HepG2 (cell line): ENCODE measurements around the gene CLDN20. TPM values are rescaled to one million over a fixed set of nuclear protein-coding genes. Genes with fewer than 3 reads are reported as not detected.

ENCODE experiments used
- DNMT3B ChIP-seq: conservative IDR thresholded peaks from 2 replicates; pipeline ENCODE4 v1.6.1; 2016; ENCODE audit warnings: missing biosample characterization, control low read depth
- DR1 ChIP-seq: sonication (generic); formaldehyde crosslinking; IDR thresholded peaks from 2 replicates; pipeline ENCODE4 v1.8.0; 2021; ENCODE audit warnings: mild to moderate bottlenecking, missing genetic modification reagents, inconsistent platforms
- FOXK2 ChIP-seq: fragments of 450-650 bp; IDR thresholded peaks from 2 replicates; pipeline ENCODE4 v1.6.1; 2016
- HNRNPL ChIP-seq: fragments of 200-400 bp; formaldehyde crosslinking; IDR thresholded peaks from 2 replicates; pipeline ENCODE4 v1.6.1; 2017; ENCODE audit warnings: mild to moderate bottlenecking, low read depth, low read length
- HOXA7 ChIP-seq: sonication (generic); formaldehyde crosslinking; IDR thresholded peaks from 2 replicates; pipeline ENCODE4 v1.8.1; 2022; ENCODE audit warnings: mild to moderate bottlenecking, missing genetic modification reagents, moderate library complexity
- JARID2 ChIP-seq: sonication (generic); formaldehyde crosslinking; IDR thresholded peaks from 2 replicates; pipeline ENCODE4 v1.8.1; 2023; ENCODE audit warnings: missing genetic modification reagents, inconsistent platforms; ENCODE audit not compliant: insufficient replicate concordance
- KDM3A ChIP-seq: IDR thresholded peaks from 2 replicates; pipeline ENCODE4 v1.6.1; 2018; ENCODE audit warnings: low read depth, missing compliant biosample characterization
- MYNN ChIP-seq: sonication (generic); formaldehyde crosslinking; IDR thresholded peaks from 2 replicates; pipeline ENCODE4 v1.4.0; 2020; ENCODE audit warnings: mild to moderate bottlenecking, low read depth, missing genetic modification reagents
- SCMH1 ChIP-seq: sonication (generic); formaldehyde crosslinking; IDR thresholded peaks from 2 replicates; pipeline ENCODE4 v1.9.0; 2021; ENCODE audit warnings: missing genetic modification reagents, mild to moderate bottlenecking, borderline replicate concordance
- SMC3 ChIP-seq: IDR thresholded peaks from 2 replicates; pipeline ENCODE4 v1.6.1; 2011; ENCODE audit warnings: low read length, improper control_type of control experiment
- ZNF761 ChIP-seq: sonication (generic); formaldehyde crosslinking; conservative IDR thresholded peaks from 2 replicates; pipeline ENCODE4 v1.4.0; 2020; ENCODE audit warnings: mild to moderate bottlenecking, missing genetic modification reagents
- ZZZ3 ChIP-seq: sonication (generic); formaldehyde crosslinking; IDR thresholded peaks from 2 replicates; pipeline ENCODE4 v1.4.0; 2020; ENCODE audit warnings: missing genetic modification reagents, mild to moderate bottlenecking, borderline replicate concordance
- polyA plus RNA-seq, 8 experiments: library from polyadenylated mRNA; depleted of rRNA in 3 of 8; stranded (reverse) in 7 of 8; unstranded in 1 of 8; fragments of >200 nt; fragmentation: Illumina TruSeq in 4 of 8; extraction: Trizol in 4 of 8; gene quantifications; 2 replicates each; pipeline versions ENCODE4 v1.2.1 to v1.2.3, GENCODE V29; 2011 to 2016; ENCODE audit warnings: low read depth in 4 of 8, missing spikeins in 1 of 8, mixed read lengths in 1 of 8; ENCODE audit not compliant: insufficient read depth in 1 of 8
- total RNA-seq, 5 experiments: library from RNA; depleted of rRNA; stranded (reverse); fragments of >200 nt; fragmentation: Illumina TruSeq; extraction: Trizol; gene quantifications; 2 replicates each; pipeline ENCODE4 v1.2.3, GENCODE V29; 2016; ENCODE audit warnings: low read depth in 1 of 5
- TF ChIP-seq, protein P1 (sequence below): sonication (generic); formaldehyde crosslinking; IDR thresholded peaks from 2 replicates; pipeline ENCODE4 v1.4.0; 2020; ENCODE audit warnings: mild to moderate bottlenecking, missing genetic modification reagents
- TF ChIP-seq, protein P2 (sequence below): sonication (generic); formaldehyde crosslinking; IDR thresholded peaks from 2 replicates; pipeline ENCODE4 v1.9.0; 2022; ENCODE audit warnings: low read depth, missing genetic modification reagents
- TF ChIP-seq, protein P3 (sequence below): sonication (generic); formaldehyde crosslinking; IDR thresholded peaks from 2 replicates; pipeline ENCODE4 v1.4.0; 2020; ENCODE audit warnings: missing genetic modification reagents, mild to moderate bottlenecking, borderline replicate concordance
- TF ChIP-seq, protein P4 (sequence below): sonication (generic); formaldehyde crosslinking; IDR thresholded peaks from 2 replicates; pipeline ENCODE4 v1.5.0; 2020; ENCODE audit warnings: missing genetic modification reagents

The CLDN20 gene
- total and polyA plus RNA-seq, 2 of the 13 experiments (the other 11 are each of a cell fraction or from before 2014, with no cell fraction given): not detected

DNA sequence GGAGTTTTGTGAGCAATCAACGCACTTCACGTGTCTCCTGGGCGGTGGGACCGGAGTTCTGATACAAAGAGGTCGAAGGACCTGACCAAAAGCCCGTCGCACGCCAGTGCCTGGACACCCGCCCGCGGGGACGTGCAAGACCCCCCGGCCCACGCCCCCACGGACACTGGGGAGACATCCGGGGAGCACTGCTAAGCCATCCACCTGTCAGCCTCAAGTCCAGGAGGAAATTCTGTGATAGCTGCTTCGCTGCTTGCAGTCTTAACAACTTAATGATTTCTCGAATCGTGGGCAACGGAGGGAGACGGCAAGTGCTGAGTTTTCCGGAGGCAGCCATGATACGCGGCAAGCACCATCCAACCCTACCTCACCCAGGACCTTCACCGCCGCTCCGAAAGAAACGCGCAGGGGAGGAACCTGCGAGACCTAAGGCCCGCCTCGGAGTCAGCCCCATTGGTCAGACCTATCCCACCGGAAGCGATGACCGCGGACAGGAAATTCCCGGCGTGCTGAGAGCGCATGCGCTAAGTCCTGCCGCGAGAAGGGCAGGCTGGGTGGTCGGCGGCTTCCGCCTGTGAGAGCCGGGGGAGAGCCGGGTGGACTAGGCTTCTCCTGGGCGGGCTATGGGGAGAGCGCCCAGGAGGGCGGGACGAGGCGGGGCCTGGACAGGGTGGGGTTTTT, 50.4 kb downstream of the CLDN20 start, which contains the start of gene TFB1M (continued):
- TF ChIP-seq JARID2 (CRISPR knock-in tag) (no peak), FOXK2 (no peak), HNRNPL (peak; percentile 82), DNMT3B (CRISPR knock-in tag) (no peak), DR1 (CRISPR knock-in tag) (peak; percentile 7; the same call in 1 of the 2 replicates), ZZZ3 (CRISPR knock-in tag) (peak; percentile 65; the same call in 1 of the 2 replicates), KDM3A (no peak; the same call in 1 of the 2 replicates), MYNN (CRISPR knock-in tag) (no peak; the same call in 1 of the 2 replicates), SMC3 (no peak), SCMH1 (no peak), HOXA7 (CRISPR knock-in tag) (no peak), ZNF761 (CRISPR knock-in tag) (no peak; the same call in 1 of the 2 replicates)
- TF ChIP-seq, protein P1, sequence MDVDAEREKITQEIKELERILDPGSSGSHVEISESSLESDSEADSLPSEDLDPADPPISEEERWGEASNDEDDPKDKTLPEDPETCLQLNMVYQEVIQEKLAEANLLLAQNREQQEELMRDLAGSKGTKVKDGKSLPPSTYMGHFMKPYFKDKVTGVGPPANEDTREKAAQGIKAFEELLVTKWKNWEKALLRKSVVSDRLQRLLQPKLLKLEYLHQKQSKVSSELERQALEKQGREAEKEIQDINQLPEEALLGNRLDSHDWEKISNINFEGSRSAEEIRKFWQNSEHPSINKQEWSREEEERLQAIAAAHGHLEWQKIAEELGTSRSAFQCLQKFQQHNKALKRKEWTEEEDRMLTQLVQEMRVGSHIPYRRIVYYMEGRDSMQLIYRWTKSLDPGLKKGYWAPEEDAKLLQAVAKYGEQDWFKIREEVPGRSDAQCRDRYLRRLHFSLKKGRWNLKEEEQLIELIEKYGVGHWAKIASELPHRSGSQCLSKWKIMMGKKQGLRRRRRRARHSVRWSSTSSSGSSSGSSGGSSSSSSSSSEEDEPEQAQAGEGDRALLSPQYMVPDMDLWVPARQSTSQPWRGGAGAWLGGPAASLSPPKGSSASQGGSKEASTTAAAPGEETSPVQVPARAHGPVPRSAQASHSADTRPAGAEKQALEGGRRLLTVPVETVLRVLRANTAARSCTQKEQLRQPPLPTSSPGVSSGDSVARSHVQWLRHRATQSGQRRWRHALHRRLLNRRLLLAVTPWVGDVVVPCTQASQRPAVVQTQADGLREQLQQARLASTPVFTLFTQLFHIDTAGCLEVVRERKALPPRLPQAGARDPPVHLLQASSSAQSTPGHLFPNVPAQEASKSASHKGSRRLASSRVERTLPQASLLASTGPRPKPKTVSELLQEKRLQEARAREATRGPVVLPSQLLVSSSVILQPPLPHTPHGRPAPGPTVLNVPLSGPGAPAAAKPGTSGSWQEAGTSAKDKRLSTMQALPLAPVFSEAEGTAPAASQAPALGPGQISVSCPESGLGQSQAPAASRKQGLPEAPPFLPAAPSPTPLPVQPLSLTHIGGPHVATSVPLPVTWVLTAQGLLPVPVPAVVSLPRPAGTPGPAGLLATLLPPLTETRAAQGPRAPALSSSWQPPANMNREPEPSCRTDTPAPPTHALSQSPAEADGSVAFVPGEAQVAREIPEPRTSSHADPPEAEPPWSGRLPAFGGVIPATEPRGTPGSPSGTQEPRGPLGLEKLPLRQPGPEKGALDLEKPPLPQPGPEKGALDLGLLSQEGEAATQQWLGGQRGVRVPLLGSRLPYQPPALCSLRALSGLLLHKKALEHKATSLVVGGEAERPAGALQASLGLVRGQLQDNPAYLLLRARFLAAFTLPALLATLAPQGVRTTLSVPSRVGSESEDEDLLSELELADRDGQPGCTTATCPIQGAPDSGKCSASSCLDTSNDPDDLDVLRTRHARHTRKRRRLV (CRISPR knock-in tag): no peak
- TF ChIP-seq, protein P2, sequence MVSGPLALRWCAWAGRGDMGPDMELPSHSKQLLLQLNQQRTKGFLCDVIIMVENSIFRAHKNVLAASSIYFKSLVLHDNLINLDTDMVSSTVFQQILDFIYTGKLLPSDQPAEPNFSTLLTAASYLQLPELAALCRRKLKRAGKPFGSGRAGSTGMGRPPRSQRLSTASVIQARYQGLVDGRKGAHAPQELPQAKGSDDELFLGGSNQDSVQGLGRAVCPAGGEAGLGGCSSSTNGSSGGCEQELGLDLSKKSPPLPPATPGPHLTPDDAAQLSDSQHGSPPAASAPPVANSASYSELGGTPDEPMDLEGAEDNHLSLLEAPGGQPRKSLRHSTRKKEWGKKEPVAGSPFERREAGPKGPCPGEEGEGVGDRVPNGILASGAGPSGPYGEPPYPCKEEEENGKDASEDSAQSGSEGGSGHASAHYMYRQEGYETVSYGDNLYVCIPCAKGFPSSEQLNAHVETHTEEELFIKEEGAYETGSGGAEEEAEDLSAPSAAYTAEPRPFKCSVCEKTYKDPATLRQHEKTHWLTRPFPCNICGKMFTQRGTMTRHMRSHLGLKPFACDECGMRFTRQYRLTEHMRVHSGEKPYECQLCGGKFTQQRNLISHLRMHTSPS: no peak; the same call in 1 of the 2 replicates
- TF ChIP-seq, protein P3, sequence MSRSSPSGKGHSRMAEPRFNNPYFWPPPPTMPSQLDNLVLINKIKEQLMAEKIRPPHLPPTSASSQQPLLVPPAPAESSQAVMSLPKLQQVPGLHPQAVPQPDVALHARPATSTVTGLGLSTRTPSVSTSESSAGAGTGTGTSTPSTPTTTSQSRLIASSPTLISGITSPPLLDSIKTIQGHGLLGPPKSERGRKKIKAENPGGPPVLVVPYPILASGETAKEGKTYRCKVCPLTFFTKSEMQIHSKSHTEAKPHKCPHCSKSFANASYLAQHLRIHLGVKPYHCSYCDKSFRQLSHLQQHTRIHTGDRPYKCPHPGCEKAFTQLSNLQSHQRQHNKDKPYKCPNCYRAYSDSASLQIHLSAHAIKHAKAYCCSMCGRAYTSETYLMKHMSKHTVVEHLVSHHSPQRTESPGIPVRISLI (CRISPR knock-in tag): no peak
- TF ChIP-seq, protein P4, sequence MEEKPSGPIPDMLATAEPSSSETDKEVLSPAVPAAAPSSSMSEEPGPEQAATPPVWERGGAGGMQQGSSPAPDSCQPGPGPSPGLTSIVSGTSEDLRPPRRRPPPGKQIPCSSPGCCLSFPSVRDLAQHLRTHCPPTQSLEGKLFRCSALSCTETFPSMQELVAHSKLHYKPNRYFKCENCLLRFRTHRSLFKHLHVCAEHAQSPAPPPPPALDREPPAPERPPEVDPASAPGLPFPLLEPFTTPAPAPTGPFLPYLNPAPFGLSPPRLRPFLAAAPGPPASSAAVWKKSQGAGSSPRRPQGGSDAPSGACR (CRISPR knock-in tag): no peak
